ENCODE measurements around the gene SRRT. TPM values are rescaled to one million over a fixed set of nuclear protein-coding genes. Genes with fewer than 3 reads are reported as not detected.
"Not testable (repeated sequence)": the region's sequence is repeated elsewhere in the genome, so short reads cannot be mapped to it uniquely, and the experiment has no call there.

Gene SRRT
- total RNA-seq, 1 donor = 50.1 TPM

GRCh38 chr7:100839361-100839760 lies 35.5 kb upstream of the SRRT start:
- TF ChIP-seq, protein P1, sequence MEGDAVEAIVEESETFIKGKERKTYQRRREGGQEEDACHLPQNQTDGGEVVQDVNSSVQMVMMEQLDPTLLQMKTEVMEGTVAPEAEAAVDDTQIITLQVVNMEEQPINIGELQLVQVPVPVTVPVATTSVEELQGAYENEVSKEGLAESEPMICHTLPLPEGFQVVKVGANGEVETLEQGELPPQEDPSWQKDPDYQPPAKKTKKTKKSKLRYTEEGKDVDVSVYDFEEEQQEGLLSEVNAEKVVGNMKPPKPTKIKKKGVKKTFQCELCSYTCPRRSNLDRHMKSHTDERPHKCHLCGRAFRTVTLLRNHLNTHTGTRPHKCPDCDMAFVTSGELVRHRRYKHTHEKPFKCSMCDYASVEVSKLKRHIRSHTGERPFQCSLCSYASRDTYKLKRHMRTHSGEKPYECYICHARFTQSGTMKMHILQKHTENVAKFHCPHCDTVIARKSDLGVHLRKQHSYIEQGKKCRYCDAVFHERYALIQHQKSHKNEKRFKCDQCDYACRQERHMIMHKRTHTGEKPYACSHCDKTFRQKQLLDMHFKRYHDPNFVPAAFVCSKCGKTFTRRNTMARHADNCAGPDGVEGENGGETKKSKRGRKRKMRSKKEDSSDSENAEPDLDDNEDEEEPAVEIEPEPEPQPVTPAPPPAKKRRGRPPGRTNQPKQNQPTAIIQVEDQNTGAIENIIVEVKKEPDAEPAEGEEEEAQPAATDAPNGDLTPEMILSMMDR (IDR thresholded peaks at IDR 0.05; ENCODE audit: insufficient read depth, low read depth, low read length) = no peak
- no peak overlapping the region for H3K4me3 ChIP-seq (ENCODE audit: low read depth, low read length)
- DNase-seq (ENCODE audit: low read depth) = no peak

- H3K4me3 ChIP-seq (ENCODE audit: low read depth, low read length) = no peak overlapping the region
- no peak for DNase-seq (ENCODE audit: low read depth)
- TF ChIP-seq, protein P1 (IDR thresholded peaks at IDR 0.05; ENCODE audit: insufficient read depth, low read depth, low read length) = no peak
Observed at GRCh38 chr7:100840470-100841100, 34.3 kb upstream of the SRRT start.

DNA sequence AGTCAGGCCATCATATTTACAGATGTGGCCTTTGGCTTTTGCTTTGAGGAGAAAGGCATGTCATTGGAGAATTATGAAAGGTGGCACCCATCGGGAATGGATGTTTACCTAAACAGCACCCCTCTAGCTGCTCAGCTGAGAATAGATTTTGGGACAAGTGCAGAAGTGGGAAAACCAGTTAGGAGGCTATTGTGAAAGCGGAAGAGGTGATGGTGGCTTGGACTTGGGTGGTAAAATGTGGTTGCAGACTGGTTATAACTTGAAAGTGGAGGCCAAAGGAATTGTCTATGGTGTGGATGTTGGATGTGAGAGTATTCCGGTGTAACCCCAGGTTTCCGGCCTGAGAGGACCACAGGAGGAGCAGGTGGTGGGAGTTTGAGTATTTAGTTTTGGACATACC lies 27.5 kb upstream of the SRRT start:
- no peak for DNase-seq (ENCODE audit: low read depth)
- H3K4me3 ChIP-seq (ENCODE audit: low read depth, low read length) = no peak overlapping the region

DNA sequence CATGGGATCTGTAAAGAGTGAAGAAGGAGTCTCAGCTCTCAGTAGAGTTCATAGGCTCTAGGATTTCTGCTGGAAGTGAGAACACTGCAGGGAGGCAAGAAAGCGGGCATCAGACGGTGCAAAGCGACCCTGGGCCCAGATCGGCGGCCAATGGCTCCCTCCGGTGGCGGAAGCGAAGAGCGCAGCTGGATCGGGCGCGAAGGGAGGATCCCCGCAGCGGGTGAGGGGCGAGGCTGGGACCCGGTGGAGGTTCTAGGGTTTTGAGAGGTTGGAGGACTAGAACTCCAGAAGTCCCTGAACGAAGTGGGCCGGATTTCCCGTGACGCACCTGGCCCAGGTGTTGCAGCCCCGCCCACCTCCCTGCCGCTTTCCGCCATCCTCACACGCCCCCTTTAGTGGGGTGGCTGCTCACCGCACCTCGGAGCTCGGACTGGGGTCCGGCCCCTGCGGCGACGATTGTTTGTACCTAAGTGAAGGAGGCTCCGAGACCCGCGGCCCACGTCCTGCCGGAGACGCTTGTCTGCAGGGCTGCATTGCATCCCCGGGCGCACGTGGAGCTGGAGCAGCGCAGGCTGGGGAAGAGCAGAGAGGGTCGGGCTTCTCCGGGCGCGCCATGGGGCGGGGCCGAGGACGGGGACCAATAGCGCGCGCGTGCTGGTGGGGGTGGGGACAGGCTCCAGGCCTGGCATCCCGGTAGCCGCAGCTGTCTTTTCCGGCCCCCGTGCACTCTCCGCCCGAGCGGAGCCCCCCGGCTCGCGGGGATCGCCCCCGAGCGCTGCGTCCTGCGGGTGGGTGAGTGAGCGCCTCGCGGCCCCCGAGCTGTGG lies 22.6 kb upstream of the SRRT start, which contains the start of gene SLC12A9:
Gene SLC12A9 (plus strand): TSS at position 666 of the 825 bp plus-strand sequence. CDS start 1,485 bp downstream, outside the sequence.
- DNase-seq (ENCODE audit: low read depth) = peak; percentile 89
- peak within 1 kb of the TSS; percentile 70 for H3K4me3 ChIP-seq (ENCODE audit: low read depth, low read length)
- TF ChIP-seq, protein P1 (IDR thresholded peaks at IDR 0.05; ENCODE audit: insufficient read depth, low read depth, low read length) = peak; percentile 91

More for the DNA sequence above, 27.5 kb upstream of the SRRT start:
- TF ChIP-seq, protein P1 (IDR thresholded peaks at IDR 0.05; ENCODE audit: insufficient read depth, low read depth, low read length) = no peak

DNA sequence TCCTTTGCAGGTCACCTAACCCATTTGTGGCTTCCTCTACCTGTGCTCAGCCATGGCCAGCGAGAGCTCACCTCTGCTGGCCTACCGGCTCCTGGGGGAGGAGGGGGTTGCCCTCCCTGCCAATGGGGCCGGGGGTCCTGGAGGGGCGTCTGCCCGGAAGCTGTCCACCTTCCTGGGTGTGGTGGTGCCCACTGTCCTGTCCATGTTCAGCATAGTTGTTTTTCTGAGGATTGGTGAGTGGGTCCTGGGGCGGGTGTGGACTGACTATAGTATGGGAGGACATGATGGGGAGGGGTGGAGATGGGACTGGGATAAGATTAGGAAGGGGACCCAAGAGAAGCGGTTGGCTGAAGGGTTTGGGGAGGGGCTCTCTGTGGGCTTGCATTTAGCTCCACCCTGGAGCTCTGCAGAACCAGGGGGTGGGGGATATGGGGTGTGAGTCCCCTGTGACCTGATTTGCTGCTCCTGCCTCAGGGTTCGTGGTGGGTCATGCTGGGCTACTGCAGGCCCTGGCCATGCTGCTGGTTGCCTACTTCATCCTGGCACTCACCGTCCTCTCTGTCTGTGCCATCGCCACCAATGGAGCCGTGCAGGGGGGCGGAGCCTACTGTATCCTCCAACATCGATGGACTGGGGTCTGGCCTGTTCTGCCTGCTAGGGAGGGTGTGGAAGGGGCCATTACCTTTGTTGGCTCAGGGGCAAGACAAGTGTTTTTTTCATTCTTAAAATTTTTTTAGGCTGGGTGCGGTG lies 20.6 kb upstream of the SRRT start:
- TF ChIP-seq, protein P1 (IDR thresholded peaks at IDR 0.05; ENCODE audit: insufficient read depth, low read depth, low read length) = no peak
- no peak overlapping the region for H3K4me3 ChIP-seq (ENCODE audit: low read depth, low read length)
- no peak for DNase-seq (ENCODE audit: low read depth)

DNA sequence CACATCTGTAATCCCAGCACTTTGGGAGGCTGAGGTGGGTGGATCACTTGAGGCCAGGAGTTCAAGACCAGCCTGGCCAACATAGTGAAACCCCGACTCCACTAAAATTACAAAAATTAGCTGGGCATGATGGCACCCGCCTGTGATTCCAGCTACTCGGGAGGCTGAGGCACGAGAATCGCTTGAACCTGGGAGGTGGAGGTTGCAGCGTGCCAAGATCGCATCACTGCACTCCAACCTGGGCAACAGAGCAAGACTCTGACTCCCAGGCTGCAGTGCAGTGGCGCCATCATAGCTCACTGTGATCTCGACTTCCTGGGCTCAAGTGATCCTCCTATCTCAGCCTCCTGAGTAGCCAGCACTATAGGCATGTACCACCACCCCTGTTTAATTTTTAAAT lies 20.0 kb upstream of the SRRT start:
- not testable (repeated sequence) for DNase-seq (ENCODE audit: low read depth); H3K4me3 ChIP-seq (ENCODE audit: low read depth, low read length)

- H3K4me3 ChIP-seq (ENCODE audit: low read depth, low read length) = no peak overlapping the region
- no peak for DNase-seq (ENCODE audit: low read depth)
- TF ChIP-seq, protein P1 (IDR thresholded peaks at IDR 0.05; ENCODE audit: insufficient read depth, low read depth, low read length) = no peak
Observed at GRCh38 chr7:100855515-100855914, 19.4 kb upstream of the SRRT start.
